Retina (tissue), 1 donor: ENCODE measurements around the gene ACRBP.

Experiments used
- DNase-seq: peaks from one replicate; pipeline ENCODE4 v3.0.0-alpha.2; 2016

Gene ACRBP

GRCh38 chr12:6647083-6647604 is at the start of gene ACRBP:
Gene ACRBP (minus strand): TSS chr12:6647432. CDS start chr12:6647366, 66 bp downstream.
- peak; percentile 88 for DNase-seq

- no peak for DNase-seq
These were observed 48.2 kb upstream of the ACRBP start for GRCh38 chr12:6695313-6696045.

- DNase-seq, result no peak
These were observed 47.5 kb upstream of the ACRBP start for GRCh38 chr12:6694701-6695100.

GRCh38 chr12:6693832-6694355 is 46.7 kb upstream of the ACRBP start:
- DNase-seq, result no peak

- DNase-seq, result no peak
These were observed 45.7 kb upstream of the ACRBP start for GRCh38 chr12:6692888-6693287.

GRCh38 chr12:6691473-6691872 is 44.2 kb upstream of the ACRBP start:
- no peak for DNase-seq

- DNase-seq, result peak; percentile 96
These were observed 42.0 kb upstream of the ACRBP start, which contains the start of gene ZNF384 for GRCh38 chr12:6688999-6689882. Gene ZNF384 (minus strand): TSS chr12:6689375. CDS start chr12:6679520, 9,855 bp downstream.

- DNase-seq, result no peak
These were observed 41.3 kb upstream of the ACRBP start for GRCh38 chr12:6688543-6688998.

GRCh38 chr12:6685814-6686213 is 38.6 kb upstream of the ACRBP start:
- DNase-seq, result no peak

GRCh38 chr12:6684609-6685008 is 37.4 kb upstream of the ACRBP start:
- DNase-seq, result peak; percentile 25

- no peak for DNase-seq
These were observed 29.7 kb upstream of the ACRBP start for GRCh38 chr12:6676962-6677361.

- no peak for DNase-seq
These were observed 24.9 kb upstream of the ACRBP start for GRCh38 chr12:6672143-6672542.

- DNase-seq, result no peak
These were observed 20.5 kb upstream of the ACRBP start for GRCh38 chr12:6667559-6668210.

GRCh38 chr12:6666211-6666610 is 19.0 kb upstream of the ACRBP start:
- DNase-seq, result no peak

- no peak for DNase-seq
These were observed 17.7 kb upstream of the ACRBP start for GRCh38 chr12:6664902-6665301.

GRCh38 chr12:6662906-6663742 is 15.9 kb upstream of the ACRBP start, which contains the start of gene ING4:
Gene ING4 (minus strand): TSS chr12:6663119. CDS start chr12:6663101, 18 bp downstream.
- DNase-seq, result peak; percentile 99

- DNase-seq, result no peak
These were observed 15.3 kb upstream of the ACRBP start for GRCh38 chr12:6662602-6662905.

- no peak for DNase-seq
These were observed 6.8 kb upstream of the ACRBP start for GRCh38 chr12:6653987-6654386.

GRCh38 chr12:6653342-6653741 is 6.1 kb upstream of the ACRBP start:
- no peak for DNase-seq

GRCh38 chr12:6652391-6652790 is 5.2 kb upstream of the ACRBP start:
- no peak for DNase-seq

- DNase-seq, result no peak
These were observed 3.6 kb upstream of the ACRBP start for GRCh38 chr12:6650832-6651231.
